Measurements from ENCODE around the gene PAFAH1B2.

Gene PAFAH1B2

GRCh38 chr11:117189941-117190544, 46.0 kb downstream of the PAFAH1B2 start:
- DNase-seq, result no peak

- no peak for DNase-seq
These were observed 47.8 kb downstream of the PAFAH1B2 start for GRCh38 chr11:117191680-117192400.

- no peak for DNase-seq
These were observed 48.4 kb downstream of the PAFAH1B2 start for GRCh38 chr11:117192401-117192875.

GRCh38 chr11:117193130-117194020, 49.3 kb downstream of the PAFAH1B2 start:
- DNase-seq, result no peak

- no peak for DNase-seq
These were observed 50.2 kb downstream of the PAFAH1B2 start for GRCh38 chr11:117194267-117194666.

GRCh38 chr11:117195258-117195657, 51.2 kb downstream of the PAFAH1B2 start:
- no peak for DNase-seq

- no peak for DNase-seq
These were observed 51.7 kb downstream of the PAFAH1B2 start for GRCh38 chr11:117195761-117196160.

GRCh38 chr11:117197006-117197405, 52.9 kb downstream of the PAFAH1B2 start:
- no peak for DNase-seq

- no peak for DNase-seq
These were observed 53.7 kb downstream of the PAFAH1B2 start for GRCh38 chr11:117197516-117198456.

GRCh38 chr11:117198613-117199012, 54.5 kb downstream of the PAFAH1B2 start:
- DNase-seq, result no peak

GRCh38 chr11:117199053-117199915, 55.2 kb downstream of the PAFAH1B2 start, which contains the start of gene TAGLN:
Gene TAGLN (plus strand): TSS chr11:117199370. CDS start chr11:117203014, 3,644 bp downstream.
- DNase-seq, result no peak

GRCh38 chr11:117199916-117200812, 56.1 kb downstream of the PAFAH1B2 start:
- no peak for DNase-seq

- no peak for DNase-seq
These were observed 56.9 kb downstream of the PAFAH1B2 start for GRCh38 chr11:117200813-117201657.

- no peak for DNase-seq
These were observed 57.7 kb downstream of the PAFAH1B2 start for GRCh38 chr11:117201658-117202305.

GRCh38 chr11:117202386-117203068, 58.4 kb downstream of the PAFAH1B2 start:
- no peak for DNase-seq

- no peak for DNase-seq
These were observed 59.0 kb downstream of the PAFAH1B2 start for GRCh38 chr11:117203069-117203407.

GRCh38 chr11:117204283-117205080, 60.4 kb downstream of the PAFAH1B2 start:
- DNase-seq, result no peak

Data from central memory CD4-positive, alpha-beta T cell (primary cell).